Ishikawa (cell line): ENCODE results near the gene TRAPPC14.

ENCODE experiments used
- CEBPB ChIP-seq: IDR thresholded peaks from 2 replicates; pipeline ENCODE4 v1.6.1; 2012
- CREB1 ChIP-seq: IDR thresholded peaks from 2 replicates; pipeline ENCODE4 v1.6.1; 2012; ENCODE audit warnings: low read depth
- EGR1 ChIP-seq: IDR thresholded peaks from 2 replicates; pipeline ENCODE4 v1.6.1; 2012
- EP300 ChIP-seq: IDR thresholded peaks from 2 replicates; pipeline ENCODE4 v1.6.1; 2012; ENCODE audit warnings: borderline replicate concordance
- FOXM1 ChIP-seq: IDR thresholded peaks from 2 replicates; pipeline ENCODE4 v1.6.1; 2012; ENCODE audit warnings: low read depth, borderline replicate concordance
- NFIC ChIP-seq: IDR thresholded peaks from 2 replicates; pipeline ENCODE4 v1.6.1; 2012
- RAD21 ChIP-seq: IDR thresholded peaks from 2 replicates; pipeline ENCODE4 v1.6.1; 2012; ENCODE audit warnings: low read depth
- TAF1 ChIP-seq: IDR thresholded peaks from 2 replicates; pipeline ENCODE4 v1.6.1; 2012; ENCODE audit warnings: low read depth, mild to moderate bottlenecking
- TCF12 ChIP-seq: IDR thresholded peaks from 2 replicates; pipeline ENCODE4 v1.6.1; 2012; ENCODE audit warnings: low read depth
- TEAD4 ChIP-seq: IDR thresholded peaks from 2 replicates; pipeline ENCODE4 v1.6.1; 2012
- YY1 ChIP-seq: IDR thresholded peaks from 2 replicates; pipeline ENCODE4 v1.6.1; 2012; ENCODE audit warnings: low read depth
- ZBTB7A ChIP-seq: IDR thresholded peaks from 2 replicates; pipeline ENCODE4 v1.6.1; 2012; ENCODE audit warnings: low read depth
- TF ChIP-seq, protein P1 (sequence below): IDR thresholded peaks from 2 replicates; pipeline ENCODE4 v1.6.1; 2012
- TF ChIP-seq, protein P2 (sequence below): IDR thresholded peaks from 2 replicates; pipeline ENCODE4 v1.6.1; 2012
- TF ChIP-seq, protein P3 (sequence below): IDR thresholded peaks from 2 replicates; pipeline ENCODE4 v1.6.1; 2012; ENCODE audit warnings: low read depth, mild to moderate bottlenecking

TRAPPC14 gene

DNA sequence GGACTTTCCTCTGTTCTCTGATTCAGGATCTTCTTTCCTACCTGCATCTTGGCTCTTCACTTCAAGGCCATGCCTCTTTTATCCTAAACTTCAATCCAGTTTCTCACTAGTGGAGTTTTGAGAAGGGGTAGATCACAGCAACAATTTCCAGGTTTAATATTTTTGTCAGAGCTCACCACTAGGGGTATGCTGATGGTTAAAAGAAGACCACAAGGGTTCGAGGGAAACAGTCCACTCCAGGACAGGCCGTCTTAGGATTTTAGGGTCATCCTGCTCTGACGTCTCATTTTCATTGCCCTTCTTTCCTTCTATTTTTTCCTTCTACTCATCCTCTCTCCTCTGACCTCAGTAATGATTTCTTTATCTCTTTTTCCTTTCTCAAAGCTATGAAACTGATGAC is 30.5 kb upstream of the TRAPPC14 start:
- TF ChIP-seq, protein P1, sequence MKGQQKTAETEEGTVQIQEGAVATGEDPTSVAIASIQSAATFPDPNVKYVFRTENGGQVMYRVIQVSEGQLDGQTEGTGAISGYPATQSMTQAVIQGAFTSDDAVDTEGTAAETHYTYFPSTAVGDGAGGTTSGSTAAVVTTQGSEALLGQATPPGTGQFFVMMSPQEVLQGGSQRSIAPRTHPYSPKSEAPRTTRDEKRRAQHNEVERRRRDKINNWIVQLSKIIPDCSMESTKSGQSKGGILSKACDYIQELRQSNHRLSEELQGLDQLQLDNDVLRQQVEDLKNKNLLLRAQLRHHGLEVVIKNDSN, result no peak
- TF ChIP-seq NFIC (no peak), TEAD4 (no peak)

DNA sequence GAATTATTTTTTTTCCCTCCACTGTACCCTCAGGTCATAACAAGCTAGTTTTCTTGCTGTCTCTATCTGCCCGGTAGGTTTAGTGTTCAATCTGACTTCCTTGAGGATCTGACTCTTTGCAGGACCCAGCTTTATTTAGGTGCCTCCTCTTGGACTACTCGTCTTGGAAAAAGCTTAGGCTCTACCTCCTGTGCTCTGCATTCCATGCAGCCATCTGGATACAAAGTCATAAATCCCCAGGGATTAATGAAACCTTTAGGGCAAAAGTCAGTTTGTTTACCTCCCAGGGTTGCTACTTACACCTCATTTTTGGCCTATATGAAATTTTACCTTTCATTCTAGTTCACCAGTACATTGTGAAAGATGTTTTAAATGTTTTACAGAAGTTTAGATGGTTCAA is 27.2 kb upstream of the TRAPPC14 start:
- TF ChIP-seq TCF12, result no peak
- TF ChIP-seq, protein P2, sequence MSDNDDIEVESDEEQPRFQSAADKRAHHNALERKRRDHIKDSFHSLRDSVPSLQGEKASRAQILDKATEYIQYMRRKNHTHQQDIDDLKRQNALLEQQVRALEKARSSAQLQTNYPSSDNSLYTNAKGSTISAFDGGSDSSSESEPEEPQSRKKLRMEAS, result no peak
- no peak for TF ChIP-seq RAD21
- TF ChIP-seq EGR1, result no peak
- no peak for TF ChIP-seq ZBTB7A
- TF ChIP-seq, protein P1, result no peak
- no peak for TF ChIP-seq FOXM1
- TF ChIP-seq CEBPB, result no peak
- no peak for TF ChIP-seq NFIC
- TF ChIP-seq EP300, result no peak
- TF ChIP-seq YY1, result no peak
- TF ChIP-seq, protein P3, sequence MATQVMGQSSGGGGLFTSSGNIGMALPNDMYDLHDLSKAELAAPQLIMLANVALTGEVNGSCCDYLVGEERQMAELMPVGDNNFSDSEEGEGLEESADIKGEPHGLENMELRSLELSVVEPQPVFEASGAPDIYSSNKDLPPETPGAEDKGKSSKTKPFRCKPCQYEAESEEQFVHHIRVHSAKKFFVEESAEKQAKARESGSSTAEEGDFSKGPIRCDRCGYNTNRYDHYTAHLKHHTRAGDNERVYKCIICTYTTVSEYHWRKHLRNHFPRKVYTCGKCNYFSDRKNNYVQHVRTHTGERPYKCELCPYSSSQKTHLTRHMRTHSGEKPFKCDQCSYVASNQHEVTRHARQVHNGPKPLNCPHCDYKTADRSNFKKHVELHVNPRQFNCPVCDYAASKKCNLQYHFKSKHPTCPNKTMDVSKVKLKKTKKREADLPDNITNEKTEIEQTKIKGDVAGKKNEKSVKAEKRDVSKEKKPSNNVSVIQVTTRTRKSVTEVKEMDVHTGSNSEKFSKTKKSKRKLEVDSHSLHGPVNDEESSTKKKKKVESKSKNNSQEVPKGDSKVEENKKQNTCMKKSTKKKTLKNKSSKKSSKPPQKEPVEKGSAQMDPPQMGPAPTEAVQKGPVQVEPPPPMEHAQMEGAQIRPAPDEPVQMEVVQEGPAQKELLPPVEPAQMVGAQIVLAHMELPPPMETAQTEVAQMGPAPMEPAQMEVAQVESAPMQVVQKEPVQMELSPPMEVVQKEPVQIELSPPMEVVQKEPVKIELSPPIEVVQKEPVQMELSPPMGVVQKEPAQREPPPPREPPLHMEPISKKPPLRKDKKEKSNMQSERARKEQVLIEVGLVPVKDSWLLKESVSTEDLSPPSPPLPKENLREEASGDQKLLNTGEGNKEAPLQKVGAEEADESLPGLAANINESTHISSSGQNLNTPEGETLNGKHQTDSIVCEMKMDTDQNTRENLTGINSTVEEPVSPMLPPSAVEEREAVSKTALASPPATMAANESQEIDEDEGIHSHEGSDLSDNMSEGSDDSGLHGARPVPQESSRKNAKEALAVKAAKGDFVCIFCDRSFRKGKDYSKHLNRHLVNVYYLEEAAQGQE, result no peak
- TF ChIP-seq CREB1, result no peak
- TF ChIP-seq TAF1, result no peak
- TF ChIP-seq TEAD4, result no peak

DNA sequence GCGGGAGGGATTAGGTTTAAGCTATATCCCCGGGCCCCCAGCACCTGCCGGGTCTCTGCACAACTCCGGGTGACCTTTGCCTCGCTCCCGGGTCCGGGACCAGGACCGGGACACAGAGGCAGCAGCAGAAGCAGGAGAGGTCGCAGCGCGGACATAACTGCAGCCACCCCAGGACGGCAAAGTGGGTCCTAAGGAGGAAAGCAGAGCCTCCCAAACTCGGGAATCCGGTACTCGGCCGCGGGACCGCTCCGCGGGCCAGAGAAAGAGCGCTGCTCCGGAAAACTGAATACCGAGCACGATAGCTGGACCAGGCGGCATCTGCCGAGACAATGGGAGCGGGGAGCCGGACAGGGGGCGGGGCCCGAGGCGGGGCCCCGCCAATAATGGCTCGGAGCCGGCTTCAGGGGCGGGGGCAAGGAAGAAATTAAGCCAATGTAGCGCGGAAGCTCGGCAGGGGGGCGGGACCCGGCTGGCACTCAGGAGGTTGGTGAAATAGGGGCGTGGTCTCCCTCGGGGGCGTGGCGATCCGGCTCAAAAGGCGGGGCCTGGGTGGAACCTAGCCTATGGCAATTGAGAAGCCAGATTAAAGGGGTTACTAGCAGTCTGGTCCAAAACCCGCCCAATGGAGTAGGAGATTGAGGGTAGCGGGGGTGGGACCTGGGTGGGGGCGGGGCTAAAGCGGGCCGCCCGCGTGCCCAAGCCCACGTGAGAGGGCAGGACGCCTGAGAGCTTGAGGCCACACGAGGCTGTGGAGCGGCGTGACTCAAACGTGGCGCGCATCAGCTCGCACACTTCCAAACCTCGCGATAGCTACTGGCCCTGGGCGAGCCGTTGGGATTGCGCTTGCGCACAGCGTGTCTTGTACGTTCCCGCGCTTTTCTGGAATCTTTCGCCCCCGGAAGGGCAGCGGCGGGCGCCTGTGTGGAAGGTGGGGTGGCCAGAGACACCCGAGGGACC is 18.8 kb upstream of the TRAPPC14 start, which contains the start of the genes GPC2 and STAG3:
TSS of gene GPC2 (minus strand) at position 337 of the 957 bp plus-strand sequence. CDS start at position 155, 182 bp downstream.
TSS of gene STAG3 (plus strand) at position 874 of the 957 bp plus-strand sequence. CDS start 2,639 bp downstream, outside the sequence.
- TF ChIP-seq, protein P2, result peak; percentile 100
- TF ChIP-seq, protein P1, result peak; percentile 91
- TF ChIP-seq EP300, result no peak
- TF ChIP-seq ZBTB7A, result no peak
- 0 out of 2 replicates have a peak, but pooled peaks have one; percentile 29 for TF ChIP-seq TCF12
- no peak for TF ChIP-seq NFIC
- peak; percentile 71; the same call in 1 of the 2 replicates for TF ChIP-seq TAF1

DNA sequence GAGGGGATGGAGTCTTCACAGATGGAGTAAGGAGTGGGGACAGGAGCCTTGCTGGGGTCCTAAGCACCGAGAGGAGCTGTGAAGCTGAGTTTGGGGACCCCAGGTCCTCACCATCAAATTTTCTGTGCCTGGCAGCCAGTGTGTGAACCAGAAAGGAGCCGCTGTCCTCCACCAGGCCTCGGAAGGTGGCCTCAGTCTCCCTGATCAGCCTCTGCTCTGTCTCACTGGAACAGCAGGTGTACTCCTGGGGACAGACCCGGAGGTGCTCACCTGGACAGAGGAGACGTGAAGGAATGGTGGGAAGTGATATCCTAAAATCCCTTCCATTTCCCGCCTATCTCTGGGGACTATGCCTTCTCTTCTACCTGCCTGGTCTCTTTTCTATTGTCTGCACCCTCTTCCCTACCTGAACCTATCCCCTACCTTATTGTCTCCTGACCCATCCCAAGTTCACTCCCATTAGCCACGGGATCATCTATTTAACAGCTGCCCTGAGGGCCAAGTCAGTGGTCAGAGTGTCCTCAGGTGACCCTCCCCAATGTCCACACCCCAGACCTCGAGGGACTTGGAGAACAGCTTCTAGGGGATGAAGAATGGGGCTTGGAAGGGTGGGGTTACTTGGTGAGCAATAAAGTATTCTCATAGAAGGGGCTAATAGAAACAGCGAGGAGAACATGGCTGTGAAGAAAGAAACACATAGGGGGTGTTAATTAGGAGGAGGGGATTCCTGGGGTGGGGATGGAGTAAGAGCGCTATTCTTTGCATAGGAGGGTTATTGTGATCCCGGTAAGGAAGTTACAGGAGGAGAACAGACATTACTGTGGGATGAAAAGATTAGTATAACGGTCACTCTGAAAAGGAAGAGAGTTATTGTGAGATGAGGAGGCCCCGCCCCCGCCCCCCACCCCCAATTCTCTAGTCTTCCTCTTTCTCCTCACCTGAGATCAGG is 17.8 kb upstream of the TRAPPC14 start:
- no peak for TF ChIP-seq TEAD4
- no peak for TF ChIP-seq EGR1
- no peak for TF ChIP-seq CEBPB
- TF ChIP-seq NFIC, result no peak
- TF ChIP-seq TAF1, result no peak
- TF ChIP-seq, protein P2, result no peak
- TF ChIP-seq RAD21, result no peak
- TF ChIP-seq TCF12, result no peak
- no peak for TF ChIP-seq ZBTB7A
- TF ChIP-seq YY1, result no peak
- no peak for TF ChIP-seq CREB1
- TF ChIP-seq FOXM1, result no peak
- TF ChIP-seq, protein P1, result no peak

DNA sequence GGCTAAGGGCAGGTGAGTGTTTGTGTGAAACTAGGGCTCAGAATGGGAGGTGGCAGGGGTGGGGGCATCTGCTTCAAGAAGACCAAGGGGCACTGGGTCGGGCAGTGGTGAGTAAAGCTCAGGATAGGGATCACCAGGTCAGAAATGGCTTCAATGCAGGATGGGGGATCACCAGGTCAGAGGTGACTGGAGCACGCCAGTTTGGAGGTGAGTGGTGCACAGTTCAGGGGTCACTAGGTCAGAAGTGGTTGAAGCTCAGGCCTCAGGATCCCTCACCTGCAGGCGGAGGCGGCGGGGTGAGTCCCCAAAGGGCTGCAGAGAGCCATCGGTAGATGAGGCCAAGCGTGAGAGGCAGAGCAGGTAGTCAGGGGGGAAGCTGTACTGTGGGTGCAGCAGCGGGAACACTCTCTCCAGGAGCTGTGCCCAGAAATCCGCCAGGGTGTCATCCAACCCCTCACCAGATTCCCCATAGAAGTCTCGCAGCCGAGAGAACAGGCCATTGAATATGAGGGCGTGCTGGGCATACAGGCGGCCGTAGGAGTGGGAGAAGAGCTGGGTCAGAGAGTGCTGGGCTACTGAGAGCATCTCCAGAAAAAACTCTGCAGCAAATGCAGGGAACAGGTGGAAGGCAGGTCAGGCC is 16.9 kb upstream of the TRAPPC14 start:
- no peak for TF ChIP-seq YY1
- no peak for TF ChIP-seq TEAD4
- TF ChIP-seq RAD21, result no peak
- TF ChIP-seq, protein P3, result no peak
- TF ChIP-seq, protein P1, result no peak
- no peak for TF ChIP-seq CREB1
- no peak for TF ChIP-seq TCF12
- TF ChIP-seq NFIC, result no peak
- TF ChIP-seq, protein P2, result no peak
- TF ChIP-seq EGR1, result no peak
- TF ChIP-seq TAF1, result no peak
